Endothelial cell (in vitro differentiated cells): Measurements from ENCODE around the gene PCSK6. TPM values are rescaled to one million over a fixed set of nuclear protein-coding genes. Genes with fewer than 3 reads are reported as not detected.

Source experiments
- DNase-seq: peaks from one replicate; pipeline ENCODE4 v3.0.0; 2021; ENCODE audit warnings: low spot score
- H3K27ac Mint-ChIP-seq: one replicate; pipeline ENCODE4 v1.8.0; 2021; ENCODE audit warnings: mixed read lengths, inconsistent platforms; ENCODE audit not compliant: unreplicated experiment
- H3K27me3 Mint-ChIP-seq: one replicate; pipeline ENCODE4 v1.8.0; 2021; ENCODE audit warnings: mild to moderate bottlenecking, moderate library complexity, mixed read lengths, inconsistent platforms; ENCODE audit not compliant: unreplicated experiment
- H3K36me3 Mint-ChIP-seq: one replicate; pipeline ENCODE4 v1.8.0; 2021; ENCODE audit warnings: mild to moderate bottlenecking, low read depth, mixed read lengths, inconsistent platforms; ENCODE audit not compliant: unreplicated experiment
- H3K4me1 Mint-ChIP-seq: one replicate; pipeline ENCODE4 v1.8.0; 2021; ENCODE audit warnings: mild to moderate bottlenecking, mixed read lengths, inconsistent platforms; ENCODE audit not compliant: unreplicated experiment
- H3K4me3 Mint-ChIP-seq: one replicate; pipeline ENCODE4 v1.8.0; 2021; ENCODE audit warnings: mild to moderate bottlenecking, mixed read lengths, inconsistent platforms; ENCODE audit not compliant: unreplicated experiment
- H3K9me3 Mint-ChIP-seq: one replicate; pipeline ENCODE4 v1.8.0; 2021; ENCODE audit warnings: mixed read lengths, inconsistent platforms; ENCODE audit not compliant: unreplicated experiment
- total RNA-seq: library from RNA; stranded (reverse); fragmentation: NEBNext Ultra II Directional; extraction: Animal tissue kit (Norgen Biotek cat#: 25700); gene quantifications from one replicate; pipeline ENCODE4 v1.2.1, GENCODE V29; 2021; ENCODE audit not compliant: unreplicated experiment
- TF ChIP-seq, protein P1 (sequence below): fragments of 200-600 bp; sonication (generic); IDR thresholded peaks from one replicate; pipeline ENCODE4 v1.5.0; 2021; ENCODE audit warnings: antibody characterized with exemption; ENCODE audit not compliant: unreplicated experiment

The PCSK6 gene
- total RNA-seq, 1 donor from 2014 or later, result 0.13 TPM

DNA sequence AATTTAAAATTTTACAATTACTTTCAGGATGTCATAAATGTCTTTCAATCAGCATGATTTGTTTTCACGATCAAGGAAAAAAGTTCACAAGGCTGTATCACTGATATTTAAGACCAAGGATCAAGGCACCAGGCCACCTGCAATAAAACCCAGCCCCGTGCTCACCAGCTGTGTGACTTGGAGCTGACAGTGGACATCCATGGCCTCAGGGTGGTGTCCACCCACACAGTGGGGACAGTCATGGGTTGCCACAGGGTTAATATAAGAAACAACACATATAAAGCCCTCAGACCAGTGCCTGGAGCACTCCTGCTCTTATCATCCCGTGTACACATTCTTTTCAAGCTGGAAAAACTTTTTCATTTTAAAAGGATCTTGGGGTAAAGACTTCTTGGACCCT is 56.5 kb downstream of the PCSK6 start:
- Mint-ChIP-seq H3K36me3 (no peaks in the 10 kb centered on the region), H3K9me3 (no peaks in the 10 kb centered on the region), H3K4me1 (no peaks in the 10 kb centered on the region), H3K27ac (no peak overlapping the region), H3K27me3 (peaks cover 8% of the 10 kb centered on the region), H3K4me3 (no peak overlapping the region)
- DNase-seq, result no peak
- TF ChIP-seq, protein P1, sequence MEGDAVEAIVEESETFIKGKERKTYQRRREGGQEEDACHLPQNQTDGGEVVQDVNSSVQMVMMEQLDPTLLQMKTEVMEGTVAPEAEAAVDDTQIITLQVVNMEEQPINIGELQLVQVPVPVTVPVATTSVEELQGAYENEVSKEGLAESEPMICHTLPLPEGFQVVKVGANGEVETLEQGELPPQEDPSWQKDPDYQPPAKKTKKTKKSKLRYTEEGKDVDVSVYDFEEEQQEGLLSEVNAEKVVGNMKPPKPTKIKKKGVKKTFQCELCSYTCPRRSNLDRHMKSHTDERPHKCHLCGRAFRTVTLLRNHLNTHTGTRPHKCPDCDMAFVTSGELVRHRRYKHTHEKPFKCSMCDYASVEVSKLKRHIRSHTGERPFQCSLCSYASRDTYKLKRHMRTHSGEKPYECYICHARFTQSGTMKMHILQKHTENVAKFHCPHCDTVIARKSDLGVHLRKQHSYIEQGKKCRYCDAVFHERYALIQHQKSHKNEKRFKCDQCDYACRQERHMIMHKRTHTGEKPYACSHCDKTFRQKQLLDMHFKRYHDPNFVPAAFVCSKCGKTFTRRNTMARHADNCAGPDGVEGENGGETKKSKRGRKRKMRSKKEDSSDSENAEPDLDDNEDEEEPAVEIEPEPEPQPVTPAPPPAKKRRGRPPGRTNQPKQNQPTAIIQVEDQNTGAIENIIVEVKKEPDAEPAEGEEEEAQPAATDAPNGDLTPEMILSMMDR, result no peak

GRCh38 chr15:101431748-101432147 is 57.8 kb downstream of the PCSK6 start:
- Mint-ChIP-seq H3K4me3 (no peak overlapping the region), H3K4me1 (no peaks in the 10 kb centered on the region), H3K27me3 (peaks cover 8% of the 10 kb centered on the region), H3K27ac (no peak overlapping the region), H3K9me3 (no peaks in the 10 kb centered on the region), H3K36me3 (no peaks in the 10 kb centered on the region)
- TF ChIP-seq, protein P1, result no peak
- no peak for DNase-seq

DNA sequence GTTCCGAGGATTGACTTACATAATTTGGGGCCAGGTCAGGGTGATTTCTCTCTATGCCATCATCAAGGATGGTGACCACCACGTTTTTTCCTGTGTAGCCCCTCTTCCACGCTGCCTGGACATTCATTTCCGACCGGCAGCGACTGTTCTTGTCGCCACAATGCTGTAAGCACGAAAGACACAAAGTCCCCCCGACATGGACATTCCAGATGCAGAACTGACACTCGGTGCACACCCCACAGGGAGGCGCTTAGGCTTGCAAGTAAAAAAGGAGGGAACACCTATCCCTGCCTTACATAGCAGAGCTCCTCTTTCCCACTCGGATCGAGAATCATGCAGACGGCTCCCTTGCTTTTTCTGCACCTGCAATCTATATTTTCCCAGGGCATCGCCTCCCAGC is 58.2 kb downstream of the PCSK6 start:
- peaks cover 8% of the 10 kb centered on the region for H3K27me3 Mint-ChIP-seq

GRCh38 chr15:101429646-101430045 is 59.9 kb downstream of the PCSK6 start:
- TF ChIP-seq, protein P1, result no peak

More for the DNA sequence above, 58.2 kb downstream of the PCSK6 start:
- no peaks in the 10 kb centered on the region for H3K9me3 Mint-ChIP-seq
- no peak for DNase-seq
- H3K4me3 Mint-ChIP-seq, result no peak overlapping the region
- H3K36me3 Mint-ChIP-seq, result no peaks in the 10 kb centered on the region
- H3K4me1 Mint-ChIP-seq, result no peaks in the 10 kb centered on the region
- H3K27ac Mint-ChIP-seq, result no peak overlapping the region
- TF ChIP-seq, protein P1, result no peak

DNA sequence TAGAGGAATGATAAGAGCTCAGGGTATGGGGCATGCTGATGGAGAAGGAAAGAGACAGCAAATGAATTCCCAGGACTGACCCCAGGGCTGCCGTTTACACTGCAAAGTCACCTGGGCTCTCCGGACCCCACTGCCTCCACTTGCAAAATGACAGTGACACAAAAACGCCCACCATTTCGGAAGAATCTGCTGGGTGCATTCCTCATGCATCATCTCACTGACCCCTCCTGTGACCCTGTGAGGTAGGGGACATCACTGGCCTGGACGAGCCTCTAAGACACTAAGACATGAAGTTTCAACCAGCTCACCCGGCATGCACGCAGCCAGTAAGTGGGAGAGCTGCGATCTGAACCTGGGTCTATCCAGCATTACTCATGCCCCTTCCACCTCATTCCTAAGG is 60.3 kb downstream of the PCSK6 start:
- H3K27ac Mint-ChIP-seq, result no peak overlapping the region
- H3K27me3 Mint-ChIP-seq, result peaks cover 6% of the 10 kb centered on the region
- no peaks in the 10 kb centered on the region for H3K4me1 Mint-ChIP-seq

More at GRCh38 chr15:101429646-101430045, 59.9 kb downstream of the PCSK6 start:
- no peak for DNase-seq
- Mint-ChIP-seq H3K27ac (no peak overlapping the region), H3K9me3 (no peaks in the 10 kb centered on the region), H3K4me1 (no peaks in the 10 kb centered on the region), H3K4me3 (no peak overlapping the region), H3K27me3 (peaks cover 8% of the 10 kb centered on the region), H3K36me3 (no peaks in the 10 kb centered on the region)

More for the DNA sequence above, 60.3 kb downstream of the PCSK6 start:
- TF ChIP-seq, protein P1, result no peak
- no peaks in the 10 kb centered on the region for H3K36me3 Mint-ChIP-seq
- H3K9me3 Mint-ChIP-seq, result no peaks in the 10 kb centered on the region
- no peak overlapping the region for H3K4me3 Mint-ChIP-seq
- DNase-seq, result no peak
